ENCODE measurements around the gene PRRX1.

DNA sequence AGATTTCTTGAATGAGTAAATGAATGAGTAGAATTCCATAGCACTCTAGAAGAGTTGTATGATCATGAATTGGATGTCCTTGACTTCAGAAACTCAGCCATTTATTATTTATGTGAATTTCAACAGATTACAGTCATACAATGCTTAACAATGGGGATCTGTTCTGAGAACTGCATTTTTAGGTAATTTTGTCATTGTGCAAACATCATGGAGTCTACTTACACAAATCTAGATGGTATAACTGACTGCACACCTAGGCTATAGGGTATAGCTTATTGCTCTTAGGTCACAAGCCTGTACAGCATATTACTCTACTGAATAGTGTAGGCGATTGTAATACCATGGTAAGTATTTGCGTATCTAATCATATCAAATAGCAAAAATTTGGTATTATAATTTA is 59.6 kb downstream of the PRRX1 start:
- TF ChIP-seq CTCF (IDR thresholded peaks at IDR 0.05) (no peak), POLR2A (IDR thresholded peaks at IDR 0.05) (no peak)

Measured in Peyer's patch (tissue), 4 donors.